Lower leg skin (tissue), 4 donors: ENCODE data around the gene SLC37A2. TPM values are rescaled to one million over a fixed set of nuclear protein-coding genes. Genes with fewer than 3 reads are reported as not detected.

Experiments used
- DNase-seq, 2 donors: peaks; one replicate each; pipeline ENCODE4 v3.0.0-alpha.2; 2019; ENCODE audit warnings: low spot score in 2 of 2
- H3K4me3 ChIP-seq: fragments of 200-600 bp; sonication (generic); 2 replicates; pipeline ENCODE4 v1.5.1; 2017; ENCODE audit warnings: mild to moderate bottlenecking, low read depth; ENCODE audit not compliant: poor library complexity, severe bottlenecking
- POLR2A ChIP-seq, 2 donors: fragments of 450-650 bp; IDR thresholded peaks; one replicate each; pipeline ENCODE4 v1.6.1; 2016 to 2017; ENCODE audit warnings: antibody characterized with exemption in 2 of 2, mild to moderate bottlenecking in 1 of 2, moderate library complexity in 1 of 2
- WGBS, 2 donors: methylation state at CpG; one replicate each; pipeline ENCODE4 v1.1.5; 2018; 5-methylcytosine and 5-hydroxymethylcytosine counted together
- intact Hi-C: fragments of 100-400 bp; cut with DNase I; formaldehyde crosslinking; loops from one replicate; pipeline ENCODE4 v1.15.0; 2023; ENCODE audit warnings: low total_unique reads
- total RNA-seq, 4 donors: library from RNA; depleted of rRNA; stranded (reverse); fragments of >200 nt; gene quantifications; one replicate each; pipeline ENCODE4 v1.1.0, GENCODE V29; 2016
- TF ChIP-seq, protein P1 (sequence below), 3 donors: fragments of 450-650 bp; IDR thresholded peaks; one replicate each; pipeline ENCODE4 v1.5.1; 2016; ENCODE audit warnings: antibody characterized with exemption in 3 of 3, mild to moderate bottlenecking in 3 of 3, moderate library complexity in 2 of 3

Gene SLC37A2
- total RNA-seq, 4 donors from 2014 or later = 137 to 334 (median 238) TPM

DNA sequence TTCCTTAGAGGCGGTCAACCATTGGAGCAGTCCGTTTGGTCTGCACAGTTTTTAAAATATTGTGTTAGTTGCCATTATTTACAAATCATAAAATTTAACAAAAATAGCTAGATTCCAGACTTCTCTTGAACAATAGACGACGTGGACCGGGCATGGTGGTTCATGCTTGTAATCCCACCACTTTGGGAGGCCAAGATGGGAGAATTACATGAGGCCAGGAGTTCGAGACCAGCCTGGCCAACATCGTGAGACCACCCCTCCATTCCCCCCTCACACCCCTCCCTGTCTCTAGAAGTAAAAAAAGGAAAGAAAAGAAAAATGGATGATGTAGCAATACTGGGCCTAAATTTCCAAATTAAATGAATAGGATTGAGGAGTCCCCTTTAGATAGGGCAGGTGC is 965 bp downstream of the SLC37A2 start:
- peak in 1 of 2 donors; percentile 64 for DNase-seq
- no peak overlapping the region for H3K4me3 ChIP-seq
- WGBS, 2 donors = 83 to 86% methylated on average over 7 of the region's 7 CpGs
- no peak for TF ChIP-seq POLR2A (IDR thresholded peaks at IDR 0.05)
- TF ChIP-seq, protein P1, sequence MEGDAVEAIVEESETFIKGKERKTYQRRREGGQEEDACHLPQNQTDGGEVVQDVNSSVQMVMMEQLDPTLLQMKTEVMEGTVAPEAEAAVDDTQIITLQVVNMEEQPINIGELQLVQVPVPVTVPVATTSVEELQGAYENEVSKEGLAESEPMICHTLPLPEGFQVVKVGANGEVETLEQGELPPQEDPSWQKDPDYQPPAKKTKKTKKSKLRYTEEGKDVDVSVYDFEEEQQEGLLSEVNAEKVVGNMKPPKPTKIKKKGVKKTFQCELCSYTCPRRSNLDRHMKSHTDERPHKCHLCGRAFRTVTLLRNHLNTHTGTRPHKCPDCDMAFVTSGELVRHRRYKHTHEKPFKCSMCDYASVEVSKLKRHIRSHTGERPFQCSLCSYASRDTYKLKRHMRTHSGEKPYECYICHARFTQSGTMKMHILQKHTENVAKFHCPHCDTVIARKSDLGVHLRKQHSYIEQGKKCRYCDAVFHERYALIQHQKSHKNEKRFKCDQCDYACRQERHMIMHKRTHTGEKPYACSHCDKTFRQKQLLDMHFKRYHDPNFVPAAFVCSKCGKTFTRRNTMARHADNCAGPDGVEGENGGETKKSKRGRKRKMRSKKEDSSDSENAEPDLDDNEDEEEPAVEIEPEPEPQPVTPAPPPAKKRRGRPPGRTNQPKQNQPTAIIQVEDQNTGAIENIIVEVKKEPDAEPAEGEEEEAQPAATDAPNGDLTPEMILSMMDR (IDR thresholded peaks at IDR 0.05) = no peak
- intact Hi-C loops = no loop called here

DNA sequence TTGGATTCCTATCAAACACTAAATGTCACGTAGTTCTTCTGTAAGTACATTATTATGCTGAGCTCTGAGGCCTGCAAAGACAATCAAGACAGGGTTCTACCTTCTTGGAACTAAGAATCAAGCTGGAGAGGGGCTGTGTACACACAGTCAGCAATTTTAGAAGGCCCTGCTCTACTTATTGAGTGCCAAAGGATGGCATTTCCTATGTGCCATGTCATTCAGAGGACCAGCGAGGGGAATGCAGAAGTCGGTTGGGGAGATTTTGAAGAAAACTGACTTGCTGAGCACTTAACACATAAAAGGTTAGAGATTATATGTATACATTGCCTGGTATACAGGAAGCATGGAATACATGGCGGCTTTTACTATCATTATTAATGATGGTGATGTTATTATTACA is 5.3 kb downstream of the SLC37A2 start:
- intact Hi-C loops = no loop called here
- H3K4me3 ChIP-seq = no peak overlapping the region
- no peak for DNase-seq
- TF ChIP-seq POLR2A (IDR thresholded peaks at IDR 0.05) = no peak
- TF ChIP-seq, protein P1 (IDR thresholded peaks at IDR 0.05) = no peak
- WGBS, 2 donors = 95 to 96% methylated on average over 4 of the region's 4 CpGs

DNA sequence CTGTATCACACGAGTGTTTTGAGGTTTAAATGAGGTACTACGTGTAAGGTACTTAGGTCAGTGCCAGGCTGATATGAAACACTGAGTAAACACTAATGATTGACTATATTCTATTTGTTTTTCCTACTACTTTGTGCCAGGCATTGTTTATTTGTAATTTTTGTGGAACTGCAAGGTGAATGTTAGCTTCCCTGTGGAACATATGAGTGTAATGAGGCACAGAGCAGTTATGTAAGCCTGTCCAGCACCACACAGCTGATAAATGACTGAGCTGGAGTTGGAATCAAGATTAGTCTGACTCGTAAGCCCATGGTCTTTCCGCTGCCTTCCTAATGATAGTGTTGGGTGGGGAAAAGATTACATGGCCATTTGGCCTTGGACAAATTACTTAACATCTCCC is 5.9 kb downstream of the SLC37A2 start:
- no peak overlapping the region for H3K4me3 ChIP-seq
- TF ChIP-seq, protein P1 (IDR thresholded peaks at IDR 0.05) = no peak
- no peak for TF ChIP-seq POLR2A (IDR thresholded peaks at IDR 0.05)
- intact Hi-C loops = no loop called here
- WGBS, 2 donors = 83 to 85% methylated on average over 4 of the region's 4 CpGs
- DNase-seq = no peak

DNA sequence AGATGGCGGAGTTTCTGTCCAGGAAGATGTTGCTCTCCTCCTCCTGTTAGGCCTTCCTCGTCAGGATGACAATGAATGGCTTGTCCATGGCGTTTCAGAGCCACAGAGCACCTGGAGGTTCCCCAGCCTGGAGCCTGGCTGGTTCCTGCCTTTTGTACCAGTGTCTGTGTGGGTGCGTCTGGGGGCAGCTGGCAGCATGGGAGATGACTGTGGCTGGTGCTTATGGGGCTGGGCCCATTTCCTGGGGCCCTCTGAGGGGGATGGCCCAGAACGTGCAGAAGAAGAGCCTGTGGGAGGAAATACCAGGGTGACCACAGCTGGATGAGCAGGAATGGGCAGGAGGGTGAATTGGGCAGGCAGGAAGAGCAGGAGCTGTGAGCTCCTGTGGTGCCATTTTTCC is 6.7 kb downstream of the SLC37A2 start:
- TF ChIP-seq POLR2A (IDR thresholded peaks at IDR 0.05) = no peak
- TF ChIP-seq, protein P1 (IDR thresholded peaks at IDR 0.05) = no peak
- no peak overlapping the region for H3K4me3 ChIP-seq
- peak in 1 of 2 donors; percentile 68 for DNase-seq
- intact Hi-C loops = no loop called here
- WGBS, 2 donors = 63 to 64% methylated on average over 5 of the region's 5 CpGs

DNA sequence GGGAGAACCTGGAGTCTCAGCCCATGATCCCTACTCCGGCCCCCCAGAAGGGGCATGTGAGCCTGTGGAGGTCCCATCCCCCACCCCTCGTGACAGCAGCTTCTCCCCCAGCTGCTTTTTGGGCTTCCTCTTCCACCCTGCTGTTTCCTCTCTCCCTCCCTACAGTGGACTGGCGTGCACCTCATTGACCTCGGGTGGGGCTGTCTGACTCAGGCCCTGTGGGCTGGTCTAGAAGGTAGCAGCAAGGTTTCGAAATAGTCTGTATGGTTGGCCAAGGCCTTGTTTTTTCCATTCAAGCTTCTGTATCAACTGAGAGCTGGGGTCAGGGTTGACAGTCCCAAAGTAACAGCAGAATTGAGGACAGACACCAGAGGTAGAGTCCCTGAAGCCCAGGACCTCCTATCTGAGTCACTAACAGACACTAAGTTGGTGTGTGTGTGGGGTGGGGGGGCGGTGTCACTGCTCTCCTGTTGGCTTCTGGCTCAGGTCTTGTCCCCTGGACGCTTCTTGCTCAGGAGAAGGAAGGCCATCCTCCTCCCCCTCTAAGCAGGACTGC is 7.7 kb downstream of the SLC37A2 start:
- intact Hi-C loops = no loop called here
- TF ChIP-seq POLR2A (IDR thresholded peaks at IDR 0.05) = no peak
- TF ChIP-seq, protein P1 (IDR thresholded peaks at IDR 0.05) = no peak
- WGBS, 2 donors = 48 to 49% methylated on average over 7 of the region's 7 CpGs
- peak; percentile 77 to 93 for DNase-seq
- H3K4me3 ChIP-seq = no peak overlapping the region

DNA sequence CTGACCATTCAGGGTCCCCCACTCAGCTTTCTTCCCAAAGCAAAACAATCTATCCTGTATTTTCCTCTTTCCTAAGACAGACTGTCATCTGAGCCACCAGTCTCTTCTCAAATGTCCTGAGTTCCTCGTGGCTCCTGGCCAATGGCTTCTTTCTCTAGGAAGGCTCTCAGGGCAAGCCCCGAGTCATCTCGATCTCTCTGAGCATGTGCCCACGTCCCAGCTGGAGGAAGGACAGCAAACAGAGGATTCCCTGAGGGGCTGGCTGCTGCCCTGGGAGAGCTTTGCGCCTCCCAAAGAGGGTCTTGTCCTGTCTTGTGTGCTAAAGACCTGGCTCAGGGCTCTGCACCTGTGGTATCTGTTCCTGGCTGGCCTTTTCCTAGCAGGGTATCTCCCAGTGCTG is 8.3 kb downstream of the SLC37A2 start:
- intact Hi-C loops = no loop called here
- WGBS, 2 donors = 19 to 31% methylated on average over 5 of the region's 5 CpGs
- TF ChIP-seq, protein P1 (IDR thresholded peaks at IDR 0.05) = no peak
- no peak for TF ChIP-seq POLR2A (IDR thresholded peaks at IDR 0.05)
- H3K4me3 ChIP-seq = no peak overlapping the region
- peak in 1 of 2 donors; percentile 81 for DNase-seq
